Sigmoid colon (tissue), 7 donors: Measurements from ENCODE around the gene THBS1. TPM values are rescaled to one million over a fixed set of nuclear protein-coding genes. Genes with fewer than 3 reads are reported as not detected.
A peak's percentile ranks its signal among the peaks of the same experiment; 100 is the strongest.

ENCODE experiments used
- DNase-seq: peaks from one replicate; pipeline ENCODE4 v3.0.0-alpha.2; 2019
- H3K27ac ChIP-seq, 4 donors: fragments of 200-600 bp; sonication (generic); one replicate each; pipeline ENCODE4 v1.5.1; 2016 to 2019; ENCODE audit warnings: mild to moderate bottlenecking in 1 of 4
- H3K27me3 ChIP-seq, 3 donors: fragments of 200-600 bp; sonication (generic); one replicate each; pipeline ENCODE4 v1.5.1; 2019; ENCODE audit warnings: mild to moderate bottlenecking in 1 of 3
- H3K36me3 ChIP-seq, 4 donors: fragments of 200-600 bp; sonication (generic); one replicate each; pipeline ENCODE4 v1.5.1; 2016 to 2019
- H3K4me1 ChIP-seq, 4 donors: fragments of 200-600 bp; sonication (generic); one replicate each; pipeline ENCODE4 v1.5.1; 2017 to 2019
- H3K4me3 ChIP-seq, 4 donors: fragments of 200-600 bp; sonication (generic); one replicate each; pipeline ENCODE4 v1.5.1; 2017 to 2019; ENCODE audit warnings: mild to moderate bottlenecking in 2 of 4, moderate library complexity in 1 of 4
- H3K9me3 ChIP-seq, 4 donors: fragments of 200-600 bp in 3 of 4; sonication (generic) in 3 of 4; one replicate each; pipeline versions ENCODE4 v1.5.1 to v1.6.1; 2013 to 2019
- CTCF ChIP-seq, 4 experiments: fragments of 450-650 bp in 3 of 4; fragments of 200-600 bp in 1 of 4; IDR thresholded peaks; one replicate each; pipeline ENCODE4 v1.5.1; 2016 to 2019; ENCODE audit warnings: antibody characterized with exemption in 4 of 4, mild to moderate bottlenecking in 3 of 4, moderate library complexity in 2 of 4
- EP300 ChIP-seq, 4 donors: sonication (generic); formaldehyde crosslinking; IDR thresholded peaks; one replicate each; pipeline ENCODE4 v1.6.1; 2017; ENCODE audit warnings: antibody characterized with exemption in 4 of 4
- POLR2A ChIP-seq, 2 donors: fragments of 450-650 bp; IDR thresholded peaks; one replicate each; pipeline ENCODE4 v1.6.1; 2016; ENCODE audit warnings: antibody characterized with exemption in 2 of 2, mild to moderate bottlenecking in 2 of 2, moderate library complexity in 2 of 2
- POLR2AphosphoS5 ChIP-seq, 4 donors: sonication (generic); formaldehyde crosslinking; IDR thresholded peaks; one replicate each; pipeline ENCODE4 v1.6.1; 2017; ENCODE audit warnings: antibody characterized with exemption in 4 of 4
- WGBS, 2 donors: extraction: QIAGEN DNeasy Blood & Tissue Kit; methylation state at CpG; one replicate each; pipeline ENCODE4 v1.1.7; 2013; 5-methylcytosine and 5-hydroxymethylcytosine counted together
- intact Hi-C: fragments of 100-400 bp; cut with DNase I; formaldehyde crosslinking; loops from one replicate; pipeline ENCODE4 v1.15.1; 2023
- polyA plus RNA-seq, 3 donors: library from polyadenylated mRNA; stranded (reverse); fragments of 200-250 nt; gene quantifications; one replicate each; pipeline ENCODE4 v1.2.3, GENCODE V29; 2013
- total RNA-seq, 4 donors: library from RNA; depleted of rRNA; stranded (reverse); fragments of >200 nt; gene quantifications; one replicate each; pipeline ENCODE4 v1.1.0, GENCODE V29; 2016
- donor health status: healthy with polysubstance abuse.
- donor health status: Bipolar disorder and iron deficiency.
- donor health status: healthy.

THBS1 gene
- total and polyA plus RNA-seq, 7 donors: 13.2 to 3,974 (median 172) TPM

GRCh38 chr15:39641191-39641889 lies 60.5 kb downstream of the THBS1 start:
- H3K4me1 ChIP-seq: peaks cover 0 to 44% (median 35%) of the 10 kb centered on the region in 4 donors
- no peak for DNase-seq
- WGBS, 2 donors: 9 to 63% methylated on average over 11 of the region's 11 CpGs
- H3K4me3 ChIP-seq: no peak overlapping the region
- H3K36me3 ChIP-seq: no peaks in the 10 kb centered on the region
- intact Hi-C loops: no loop called here
- H3K9me3 ChIP-seq: no peaks in the 10 kb centered on the region
- no peaks in the 10 kb centered on the region for H3K27me3 ChIP-seq
- H3K27ac ChIP-seq: peak overlapping the region in 3 of 4 donors; percentile 36 to 70 (median 67)
- TF ChIP-seq POLR2A (IDR thresholded peaks at IDR 0.05) (no peak), CTCF (IDR thresholded peaks at IDR 0.05) (no peak), EP300 (IDR thresholded peaks at IDR 0.05) (no peak), POLR2AphosphoS5 (IDR thresholded peaks at IDR 0.05) (no peak)

DNA sequence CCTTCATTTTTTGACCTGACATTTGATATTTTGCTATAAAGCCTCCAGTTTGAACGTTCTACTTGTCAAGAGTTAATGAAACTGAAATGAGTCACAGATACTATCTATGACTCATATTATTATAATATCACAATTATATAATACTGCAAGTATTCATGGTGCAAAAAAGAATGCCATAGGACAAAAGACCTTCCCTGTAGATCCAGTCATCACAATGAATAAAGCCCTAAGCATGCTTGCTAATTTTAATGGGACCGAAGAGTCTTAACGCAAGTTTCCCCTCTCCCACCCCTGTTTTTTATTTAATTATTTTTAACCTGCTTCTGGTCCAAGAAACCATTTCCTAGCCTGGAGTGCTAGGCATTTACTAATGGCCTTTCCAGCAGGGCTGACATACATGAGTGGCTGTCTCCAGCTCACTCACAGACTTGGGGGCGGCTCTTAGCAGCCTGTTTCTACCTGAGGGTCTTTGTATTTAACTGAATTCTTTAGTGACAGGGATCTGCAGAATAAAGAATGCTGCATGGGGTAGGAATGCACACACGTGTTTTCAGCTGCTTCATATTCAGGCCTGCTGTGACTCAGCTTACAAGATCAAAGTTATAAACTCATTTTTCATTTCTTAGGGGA lies 61.2 kb downstream of the THBS1 start:
- H3K9me3 ChIP-seq: no peaks in the 10 kb centered on the region
- DNase-seq: no peak
- H3K27ac ChIP-seq: peak overlapping the region in 2 of 4 donors; percentile 67 to 70
- no peaks in the 10 kb centered on the region for H3K27me3 ChIP-seq
- TF ChIP-seq CTCF (IDR thresholded peaks at IDR 0.05) (no peak), EP300 (IDR thresholded peaks at IDR 0.05) (no peak), POLR2A (IDR thresholded peaks at IDR 0.05) (no peak), POLR2AphosphoS5 (IDR thresholded peaks at IDR 0.05) (peak in 1 of 4 donors; percentile 25)
- H3K36me3 ChIP-seq: no peaks in the 10 kb centered on the region
- 55 to 70% methylated on average over 5 of the region's 5 CpGs for WGBS, 2 donors
- no peak overlapping the region for H3K4me3 ChIP-seq
- peaks cover 0 to 44% (median 35%) of the 10 kb centered on the region in 4 donors for H3K4me1 ChIP-seq
- intact Hi-C loops: no loop called here

- 20 to 68% methylated on average over 1 of the region's 1 CpG for WGBS, 2 donors
- H3K27me3 ChIP-seq: no peaks in the 10 kb centered on the region
- no peaks in the 10 kb centered on the region for H3K9me3 ChIP-seq
- TF ChIP-seq EP300 (IDR thresholded peaks at IDR 0.05) (no peak), POLR2A (IDR thresholded peaks at IDR 0.05) (no peak), POLR2AphosphoS5 (IDR thresholded peaks at IDR 0.05) (no peak), CTCF (IDR thresholded peaks at IDR 0.05) (no peak)
- H3K4me3 ChIP-seq: no peak overlapping the region
- H3K27ac ChIP-seq: peak overlapping the region in 1 of 4 donors; percentile 32
- no peaks in the 10 kb centered on the region for H3K36me3 ChIP-seq
- no peak for DNase-seq
- H3K4me1 ChIP-seq: peaks cover 0 to 44% (median 35%) of the 10 kb centered on the region in 4 donors
- intact Hi-C loops: no loop called here
These were observed 62.8 kb downstream of the THBS1 start for GRCh38 chr15:39643727-39644126.

DNA sequence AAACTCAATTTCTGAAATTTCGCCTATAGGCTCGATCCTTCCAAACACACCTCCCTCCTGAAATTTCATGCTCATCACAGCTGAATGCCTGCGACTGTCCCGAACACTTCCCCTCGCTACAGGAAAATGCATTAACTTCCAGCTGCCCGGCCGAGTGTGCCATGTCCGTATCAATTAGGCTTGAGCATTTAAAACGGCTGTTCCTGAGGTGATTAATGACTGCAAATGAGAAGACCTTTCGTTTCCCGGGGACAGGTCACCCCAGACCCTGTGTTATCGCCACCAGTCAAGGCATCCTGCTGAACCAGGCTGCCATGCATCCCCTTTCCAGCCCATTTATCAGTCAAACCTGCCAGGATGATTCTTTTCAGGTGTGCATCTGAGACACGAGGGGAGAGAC lies 63.3 kb downstream of the THBS1 start:
- DNase-seq: no peak
- TF ChIP-seq POLR2A (IDR thresholded peaks at IDR 0.05) (no peak), EP300 (IDR thresholded peaks at IDR 0.05) (no peak), CTCF (IDR thresholded peaks at IDR 0.05) (no peak), POLR2AphosphoS5 (IDR thresholded peaks at IDR 0.05) (no peak)
- whole genome bisulfite sequencing, 2 donors: 87 to 90% methylated on average over 13 of the region's 13 CpGs
- intact Hi-C loops: no loop called here
- H3K27me3 ChIP-seq: no peaks in the 10 kb centered on the region
- no peaks in the 10 kb centered on the region for H3K36me3 ChIP-seq
- no peaks in the 10 kb centered on the region for H3K9me3 ChIP-seq
- H3K4me3 ChIP-seq: no peak overlapping the region
- peak overlapping the region in 1 of 4 donors; percentile 32 for H3K27ac ChIP-seq
- H3K4me1 ChIP-seq: peaks cover 0 to 44% (median 35%) of the 10 kb centered on the region in 4 donors
